B cell (primary cell): ENCODE measurements around the gene ACOX3.

ENCODE experiments used
- EZH2 ChIP-seq: IDR thresholded peaks from 2 replicates; pipeline ENCODE4 v1.6.1; 2012; ENCODE audit warnings: borderline replicate concordance, low read depth, mild to moderate bottlenecking, moderate library complexity, low read length; ENCODE audit not compliant: insufficient read depth, poor library complexity, severe bottlenecking
- TF ChIP-seq, protein P1 (sequence below): fragments of 200-600 bp; IDR thresholded peaks from one replicate; pipeline ENCODE4 v1.8.0; 2022; ENCODE audit warnings: antibody characterized with exemption, mild to moderate bottlenecking

DNA sequence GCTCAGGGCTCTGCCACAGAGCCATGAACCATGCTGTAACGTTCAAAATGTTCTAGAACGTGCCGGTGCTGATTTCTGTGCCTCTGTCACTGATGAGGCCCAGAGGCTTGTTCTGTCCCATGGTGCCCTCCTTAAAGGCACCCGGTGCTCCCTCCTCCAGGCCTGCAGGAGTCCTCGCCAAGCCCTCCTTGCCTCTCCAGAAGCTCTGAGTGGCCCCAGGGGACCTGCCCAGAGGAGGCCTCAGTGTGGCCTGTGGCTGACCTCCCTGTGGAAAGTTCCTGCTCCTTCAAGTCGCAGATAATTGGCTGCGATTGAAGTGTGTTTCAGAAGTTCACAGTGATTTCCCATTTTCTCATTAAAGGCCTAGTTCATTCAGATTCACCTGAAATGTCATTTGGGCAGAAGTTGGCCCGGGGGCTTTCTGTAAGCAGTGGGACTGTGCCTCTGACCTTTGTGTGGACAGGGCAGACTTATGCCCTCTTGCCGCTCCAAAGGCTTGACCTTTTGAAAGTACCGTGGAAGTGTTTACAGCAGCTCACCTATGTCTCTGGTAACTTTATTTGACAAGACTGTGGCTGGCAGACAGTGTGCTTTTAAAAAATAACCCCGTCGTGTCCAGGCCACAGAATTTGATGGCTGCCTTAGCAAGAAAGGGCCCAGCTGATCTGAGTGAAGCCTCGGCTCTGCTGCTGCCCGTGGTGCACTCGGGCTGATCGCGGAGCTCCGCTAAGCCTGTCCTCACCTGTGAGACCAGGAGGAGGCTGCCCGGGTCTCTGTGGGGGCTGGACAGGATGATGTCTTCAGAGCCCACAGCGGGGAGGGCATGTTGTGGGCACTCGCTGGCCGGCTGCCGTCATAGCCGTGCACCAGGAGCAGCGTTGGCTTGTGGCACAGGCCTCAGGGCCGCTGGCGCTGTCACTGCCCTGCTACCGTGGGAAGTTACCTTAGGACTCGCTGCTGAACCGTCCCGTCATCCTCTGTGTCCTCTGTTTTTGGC is 25.4 kb upstream of the ACOX3 start:
- TF ChIP-seq EZH2: no peak
- TF ChIP-seq, protein P1, sequence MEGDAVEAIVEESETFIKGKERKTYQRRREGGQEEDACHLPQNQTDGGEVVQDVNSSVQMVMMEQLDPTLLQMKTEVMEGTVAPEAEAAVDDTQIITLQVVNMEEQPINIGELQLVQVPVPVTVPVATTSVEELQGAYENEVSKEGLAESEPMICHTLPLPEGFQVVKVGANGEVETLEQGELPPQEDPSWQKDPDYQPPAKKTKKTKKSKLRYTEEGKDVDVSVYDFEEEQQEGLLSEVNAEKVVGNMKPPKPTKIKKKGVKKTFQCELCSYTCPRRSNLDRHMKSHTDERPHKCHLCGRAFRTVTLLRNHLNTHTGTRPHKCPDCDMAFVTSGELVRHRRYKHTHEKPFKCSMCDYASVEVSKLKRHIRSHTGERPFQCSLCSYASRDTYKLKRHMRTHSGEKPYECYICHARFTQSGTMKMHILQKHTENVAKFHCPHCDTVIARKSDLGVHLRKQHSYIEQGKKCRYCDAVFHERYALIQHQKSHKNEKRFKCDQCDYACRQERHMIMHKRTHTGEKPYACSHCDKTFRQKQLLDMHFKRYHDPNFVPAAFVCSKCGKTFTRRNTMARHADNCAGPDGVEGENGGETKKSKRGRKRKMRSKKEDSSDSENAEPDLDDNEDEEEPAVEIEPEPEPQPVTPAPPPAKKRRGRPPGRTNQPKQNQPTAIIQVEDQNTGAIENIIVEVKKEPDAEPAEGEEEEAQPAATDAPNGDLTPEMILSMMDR: no peak
